Activated CD4-positive, alpha-beta T cell treated with anti-CD3 and anti-CD28 coated beads, Interleukin-10, Interleukin-2, amounts not matched to agents 100 ng/mL and 50 ng/mL, durations not matched to agents 16 hours and 8 hours (primary cell): Measurements from ENCODE around the gene CAP2.
A peak's percentile ranks its signal among the peaks of the same experiment; 100 is the strongest.

Experiments
- DNase-seq: peaks from one replicate; pipeline ENCODE4 v3.0.0-alpha.2; 2020

CAP2 gene, protein sequence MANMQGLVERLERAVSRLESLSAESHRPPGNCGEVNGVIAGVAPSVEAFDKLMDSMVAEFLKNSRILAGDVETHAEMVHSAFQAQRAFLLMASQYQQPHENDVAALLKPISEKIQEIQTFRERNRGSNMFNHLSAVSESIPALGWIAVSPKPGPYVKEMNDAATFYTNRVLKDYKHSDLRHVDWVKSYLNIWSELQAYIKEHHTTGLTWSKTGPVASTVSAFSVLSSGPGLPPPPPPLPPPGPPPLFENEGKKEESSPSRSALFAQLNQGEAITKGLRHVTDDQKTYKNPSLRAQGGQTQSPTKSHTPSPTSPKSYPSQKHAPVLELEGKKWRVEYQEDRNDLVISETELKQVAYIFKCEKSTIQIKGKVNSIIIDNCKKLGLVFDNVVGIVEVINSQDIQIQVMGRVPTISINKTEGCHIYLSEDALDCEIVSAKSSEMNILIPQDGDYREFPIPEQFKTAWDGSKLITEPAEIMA

DNA sequence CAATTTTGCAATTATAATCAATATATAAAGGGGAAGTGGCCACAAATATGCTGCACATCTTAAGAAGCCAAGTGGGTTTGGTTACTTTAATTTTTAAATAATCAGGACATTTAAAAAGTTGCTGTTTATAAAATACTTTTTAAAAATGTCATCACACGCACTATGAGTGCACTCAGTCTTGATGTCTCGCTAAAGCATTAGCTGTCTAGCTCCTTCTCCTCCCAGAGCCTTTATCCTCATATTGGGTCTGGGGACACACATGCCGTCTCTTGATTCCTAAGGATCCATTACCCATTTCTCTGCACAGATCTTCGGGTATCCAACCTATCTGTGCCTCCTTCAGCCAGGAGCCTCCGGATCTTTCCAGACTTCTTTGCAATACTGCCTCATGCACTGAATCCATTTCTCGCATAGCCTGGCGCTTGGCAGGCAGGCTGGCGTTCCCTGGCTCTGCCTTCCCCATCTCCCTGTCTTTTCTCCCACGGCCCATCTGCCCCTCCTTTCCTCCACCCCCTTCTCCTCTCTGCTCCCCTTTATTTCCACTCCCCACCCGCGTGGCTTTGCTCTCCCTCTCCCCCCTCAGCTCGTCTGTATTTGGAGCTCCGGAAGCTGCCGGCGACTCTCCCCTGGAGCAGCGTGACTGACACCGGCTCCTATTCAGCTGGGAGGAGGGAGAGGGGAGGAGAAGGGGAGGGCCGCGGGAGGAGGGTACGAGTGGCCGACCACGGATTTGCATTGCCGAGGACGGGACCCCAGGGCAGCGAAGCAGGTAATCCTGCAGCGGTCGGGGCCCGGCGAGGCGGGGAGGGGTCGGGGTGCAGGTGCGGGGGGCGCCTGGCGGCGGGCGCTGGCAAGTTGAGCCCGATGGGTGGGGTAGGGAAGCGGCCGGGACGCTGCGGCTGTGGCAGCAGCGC, at the start of gene CAP2:
CAP2 (plus strand) TSS at position 618 of the 914 bp plus-strand sequence. CDS start 27,961 bp downstream, outside the sequence.
- no peak for DNase-seq

DNA sequence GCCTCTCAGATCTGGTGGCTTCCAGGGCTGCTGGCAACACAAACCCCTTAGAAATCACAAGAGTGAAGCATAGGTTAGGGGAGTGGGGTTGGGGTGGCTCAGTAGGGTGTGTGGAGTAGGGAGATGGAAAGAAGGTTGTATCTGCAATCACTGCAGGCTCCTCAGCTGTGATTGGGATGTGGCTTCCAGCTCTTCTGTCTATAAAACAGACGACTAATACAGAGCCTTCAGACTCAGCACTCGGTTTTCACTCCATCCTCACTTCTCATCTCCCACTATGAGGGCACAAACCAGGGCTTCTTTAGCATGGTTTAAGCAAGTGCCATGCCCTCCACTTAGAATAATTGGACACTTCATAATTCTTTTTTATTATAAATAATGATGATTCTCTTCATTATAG, 46.4 kb upstream of the CAP2 start:
- no peak for DNase-seq

DNA sequence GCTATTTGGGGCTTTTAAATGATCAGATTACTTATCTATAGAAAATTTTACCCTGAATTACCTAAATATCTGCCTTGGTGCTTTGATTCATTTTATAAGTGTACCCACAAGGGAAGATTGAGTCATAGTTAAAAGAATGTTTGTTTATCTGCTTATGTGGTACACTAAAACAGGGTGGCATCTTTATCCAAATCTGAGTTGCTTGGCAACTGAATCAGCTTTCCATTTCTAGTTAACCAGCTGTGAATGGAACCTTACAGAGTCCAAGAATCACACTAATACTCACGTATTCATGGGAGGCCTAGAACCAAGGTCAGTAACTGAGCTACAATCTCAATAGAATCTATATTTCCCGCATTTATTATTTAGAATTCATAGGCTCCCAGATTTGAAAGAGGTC, 44.0 kb upstream of the CAP2 start:
- DNase-seq, result no peak

DNA sequence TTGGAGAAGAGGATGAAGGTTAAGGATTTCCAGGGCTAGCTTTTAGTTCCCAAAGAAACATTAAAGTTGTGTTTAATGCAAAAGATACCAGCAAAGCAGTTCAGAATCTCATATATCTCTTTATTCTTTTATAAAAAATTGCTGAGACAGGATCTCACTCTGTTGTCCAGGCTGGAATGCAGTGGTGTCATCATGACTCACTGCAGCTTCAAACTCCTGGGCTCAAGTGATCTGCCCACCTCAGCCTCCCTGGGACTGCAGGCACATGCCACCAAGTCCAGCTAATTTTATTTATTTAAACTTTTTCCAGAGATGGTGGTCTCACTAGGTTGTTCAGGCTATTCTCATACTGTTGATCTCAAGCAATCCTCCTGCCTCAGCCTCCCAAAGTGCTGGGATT, 41.1 kb upstream of the CAP2 start:
- no peak for DNase-seq

DNA sequence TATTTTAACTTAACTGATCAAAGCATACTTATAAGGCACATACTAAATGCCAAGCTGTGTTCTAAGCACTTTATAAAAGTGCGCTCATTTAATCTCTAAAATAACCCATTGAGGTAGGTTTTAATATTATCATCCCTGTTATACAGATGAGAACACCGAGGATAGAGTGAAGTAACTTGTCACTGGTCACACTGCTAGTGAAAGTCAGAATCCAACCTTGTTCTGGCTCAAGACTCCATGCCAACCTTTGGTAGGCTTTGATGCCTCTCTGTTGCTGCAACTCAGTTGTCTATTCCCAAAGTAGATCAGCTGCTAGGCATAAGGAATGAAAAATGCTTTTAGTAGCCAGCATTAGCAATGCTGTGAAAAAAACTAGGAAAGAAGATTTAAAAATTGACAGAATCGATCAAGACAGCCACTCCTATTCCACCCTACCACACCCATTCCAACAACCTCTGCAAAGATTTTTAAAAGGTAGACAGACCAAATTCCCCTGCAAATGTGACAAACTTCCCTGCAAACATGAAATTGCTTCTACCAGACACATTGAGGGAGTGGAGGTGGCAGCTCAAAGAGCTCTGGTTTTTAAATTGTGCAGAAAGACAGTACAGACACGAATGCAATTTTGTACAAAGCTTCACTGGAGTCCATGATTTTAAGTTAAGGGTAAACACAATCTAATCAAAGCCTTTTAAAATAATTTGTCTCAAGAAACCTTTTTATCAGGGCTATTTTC, 39.8 kb upstream of the CAP2 start:
- no peak for DNase-seq

DNA sequence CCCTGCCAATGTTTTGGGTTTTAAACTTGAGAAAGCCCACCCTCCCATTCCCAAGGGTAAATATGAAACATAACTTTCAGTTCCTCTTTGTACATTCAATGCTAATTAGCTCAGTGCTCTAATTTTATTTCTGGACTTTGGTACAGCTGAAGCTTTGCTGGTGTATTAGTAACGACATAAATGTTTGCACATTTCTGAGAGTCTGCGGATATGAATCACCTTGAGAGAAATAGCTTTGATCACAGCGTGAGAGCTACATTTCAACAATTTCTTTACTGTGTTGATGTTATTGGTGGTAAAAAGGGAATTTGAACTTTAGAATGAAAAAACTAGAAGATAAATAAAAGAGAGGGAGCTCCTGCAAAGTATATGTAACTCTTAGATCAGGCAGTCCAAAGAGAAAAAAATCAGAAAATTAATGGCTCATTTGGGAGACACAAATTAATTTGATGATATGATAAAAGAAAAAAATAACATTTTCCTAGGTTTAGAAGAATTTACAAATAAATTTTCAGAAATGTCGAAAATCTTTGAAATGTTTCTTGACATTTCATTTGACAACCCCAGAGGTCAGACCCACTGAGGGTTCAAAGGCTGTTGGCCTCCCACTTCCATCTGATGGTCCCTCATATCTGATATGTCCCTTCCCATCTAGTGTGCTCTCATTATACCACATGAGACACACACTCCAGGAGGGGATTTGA, 38.5 kb upstream of the CAP2 start:
- no peak for DNase-seq

DNA sequence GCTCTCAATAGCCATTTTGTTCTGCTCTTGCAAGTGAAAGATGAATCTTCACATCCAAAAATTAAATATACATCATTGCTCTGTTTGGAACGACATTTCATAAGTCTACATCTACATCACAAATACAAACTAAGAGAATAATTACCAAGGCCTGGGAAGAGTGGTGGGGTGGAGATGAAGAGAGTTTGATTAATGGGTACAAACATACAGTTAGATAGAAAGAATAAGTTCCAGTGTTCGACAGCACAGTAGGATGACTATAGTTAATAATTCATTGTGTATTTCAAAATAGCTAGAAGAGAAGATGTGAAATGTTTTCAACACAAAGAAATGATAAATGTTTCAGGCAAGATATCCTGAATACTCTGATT, 38.0 kb upstream of the CAP2 start:
- no peak for DNase-seq

DNA sequence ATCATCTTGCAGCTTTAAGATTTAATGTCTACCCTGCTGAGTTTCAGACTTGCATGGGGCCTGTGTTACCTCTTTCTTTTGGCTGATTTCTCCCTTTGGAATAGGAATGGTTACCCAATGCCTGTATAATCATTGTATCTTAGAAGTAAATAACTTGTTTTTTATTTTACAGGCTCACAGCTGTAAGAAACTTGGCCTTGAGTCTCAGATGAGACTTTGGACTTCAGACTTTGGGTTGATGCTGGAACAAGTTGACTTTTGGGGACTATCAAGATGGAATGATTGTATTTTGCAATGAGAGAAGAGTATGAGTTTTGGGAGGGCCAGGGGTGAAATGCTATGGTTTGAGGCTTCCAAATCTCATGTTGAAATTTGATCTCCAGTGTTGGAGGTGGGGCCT, 34.9 kb upstream of the CAP2 start:
- no peak for DNase-seq

DNA sequence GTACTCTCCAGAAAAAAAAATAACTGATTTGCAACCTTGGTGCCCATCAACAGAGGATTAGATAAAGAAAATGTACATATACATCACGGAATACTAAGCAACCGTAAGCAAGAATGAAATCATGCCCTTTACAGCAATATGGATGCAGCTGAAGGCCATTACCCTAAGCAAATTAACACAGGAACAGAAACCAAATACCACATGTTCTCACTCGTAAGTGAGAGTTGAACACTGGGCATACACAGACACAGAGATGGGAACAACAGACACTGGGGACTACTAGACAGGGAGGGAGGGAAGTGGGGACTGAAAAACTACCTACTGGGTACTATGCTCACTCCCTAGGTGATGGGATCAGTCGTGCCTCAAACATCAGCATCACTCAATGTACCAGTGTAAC, 32.8 kb upstream of the CAP2 start:
- DNase-seq, result no peak

DNA sequence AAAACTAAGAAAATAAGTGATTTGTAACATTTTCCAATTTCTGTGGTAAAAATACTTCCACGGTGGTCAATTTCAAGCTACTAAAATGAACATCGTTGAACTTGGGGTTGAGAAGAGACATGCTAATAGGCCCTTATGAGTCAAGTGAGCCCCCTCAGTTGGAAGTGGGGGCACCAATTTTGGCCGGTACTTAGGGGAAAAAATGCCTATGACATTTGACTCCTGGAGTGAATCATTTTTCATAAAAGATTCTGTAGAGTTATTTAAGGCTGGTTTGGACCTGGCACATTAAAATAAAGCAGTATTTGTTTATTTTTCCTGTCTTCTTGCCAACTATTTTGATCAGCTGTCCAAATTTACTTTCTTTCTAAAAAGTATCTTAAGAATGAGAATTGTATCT, 32.4 kb upstream of the CAP2 start:
- DNase-seq, result no peak

DNA sequence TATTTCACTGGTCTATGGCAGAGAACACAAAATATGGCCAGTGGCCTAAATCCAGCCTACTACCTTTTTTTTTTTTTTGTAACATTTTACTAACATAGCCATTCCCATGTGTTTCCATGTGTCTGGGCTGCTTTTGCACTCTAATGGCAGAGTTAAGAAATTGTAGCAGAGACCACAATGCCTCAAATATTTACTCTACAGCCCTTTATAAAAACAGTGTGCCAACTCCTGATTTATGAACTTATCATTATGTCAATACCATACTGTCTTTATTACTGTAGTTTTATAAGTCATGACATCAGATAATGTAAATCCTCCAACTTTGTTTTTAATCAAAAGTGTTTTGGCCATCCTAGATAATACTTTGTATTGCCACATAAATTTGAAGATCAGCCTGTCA, 27.4 kb upstream of the CAP2 start:
- no peak for DNase-seq

DNA sequence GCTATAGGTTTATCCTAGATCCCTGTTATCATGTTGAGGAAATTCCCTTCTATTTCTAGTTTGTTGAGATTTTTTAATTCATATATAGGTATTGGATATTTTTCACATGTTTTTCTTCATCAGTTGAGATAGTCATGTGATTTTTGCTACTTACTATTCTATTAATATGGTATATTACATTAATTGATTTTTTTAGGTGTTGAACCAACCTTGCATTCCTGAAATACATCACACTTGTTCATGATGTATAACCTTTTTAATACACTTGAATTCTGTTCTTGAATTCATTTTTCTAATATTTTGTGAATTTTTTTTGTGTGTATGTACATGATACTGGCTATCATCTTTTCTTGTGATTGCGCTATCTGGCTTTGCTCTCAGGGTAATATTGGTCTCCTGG, 25.5 kb upstream of the CAP2 start:
- no peak for DNase-seq

DNA sequence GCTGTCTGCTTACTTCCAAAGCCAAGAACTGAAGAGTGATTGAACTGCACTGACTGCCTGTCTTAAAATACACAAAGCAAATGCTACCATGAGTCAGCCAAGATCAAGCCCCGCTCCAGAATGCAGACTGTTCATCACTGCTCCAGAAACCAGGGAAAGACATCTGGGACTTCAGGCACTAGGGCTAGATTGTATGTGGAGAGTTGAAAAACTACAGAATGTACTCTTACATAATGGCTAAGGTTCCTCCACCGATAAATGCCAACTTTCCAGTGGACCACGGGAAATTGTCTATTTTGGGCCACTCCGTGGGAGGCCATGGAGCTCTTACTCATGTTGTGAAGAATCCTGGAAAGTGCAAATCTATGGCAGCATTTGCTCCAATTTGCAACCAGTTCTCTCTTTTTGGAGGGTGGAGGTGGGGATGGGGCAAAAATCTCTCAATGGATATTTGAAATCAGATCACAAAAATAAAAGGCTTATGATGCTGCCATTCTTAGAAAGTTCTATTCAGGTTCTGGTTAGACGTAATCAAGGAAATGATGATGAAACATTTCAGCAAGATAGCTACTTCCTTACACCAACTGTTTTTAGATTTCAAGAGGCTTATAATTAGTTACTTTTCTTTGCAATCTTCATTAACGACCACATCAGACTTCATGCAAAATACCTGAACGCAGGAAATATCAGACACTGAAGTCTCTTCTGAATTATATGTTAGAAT, 11.8 kb upstream of the CAP2 start:
- DNase-seq, result no peak

DNA sequence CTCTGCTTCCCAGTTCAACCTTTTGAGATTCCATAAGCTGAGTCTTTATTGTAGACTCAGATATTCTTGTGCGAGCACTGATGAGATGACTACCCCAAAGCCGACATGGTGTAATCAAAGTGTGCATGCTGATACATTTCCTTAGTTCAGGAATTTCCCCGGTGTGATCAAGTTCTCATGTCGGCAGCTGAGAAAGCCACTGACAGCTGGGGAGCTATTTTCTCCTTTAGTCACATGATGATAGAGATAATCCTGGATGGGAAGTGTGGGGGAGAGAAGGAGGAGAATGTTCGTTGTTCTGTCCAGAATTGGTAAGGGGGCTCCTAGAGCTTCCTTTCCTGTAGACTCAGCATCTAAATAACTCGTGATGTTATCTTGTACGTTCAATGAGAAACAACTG, 7.7 kb upstream of the CAP2 start:
- DNase-seq, result no peak

DNA sequence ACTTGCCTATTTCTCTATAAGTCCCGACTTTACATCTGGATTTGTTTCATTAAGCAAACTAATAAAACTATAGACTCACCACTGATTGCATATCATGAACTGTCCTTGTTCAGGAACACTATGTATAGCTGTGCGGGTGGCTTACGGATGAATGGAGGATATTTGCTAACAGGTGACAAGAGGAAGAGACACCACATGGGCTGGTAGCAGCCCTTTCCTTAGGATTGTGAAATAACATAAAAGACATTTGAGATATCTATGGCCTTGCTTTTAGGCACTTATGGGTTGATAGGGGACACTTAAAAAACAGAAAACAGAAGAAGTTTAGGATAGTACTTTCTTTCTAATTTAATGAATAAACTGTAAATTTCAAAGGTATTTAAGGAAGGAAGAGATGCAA, 5.0 kb upstream of the CAP2 start:
- no peak for DNase-seq

DNA sequence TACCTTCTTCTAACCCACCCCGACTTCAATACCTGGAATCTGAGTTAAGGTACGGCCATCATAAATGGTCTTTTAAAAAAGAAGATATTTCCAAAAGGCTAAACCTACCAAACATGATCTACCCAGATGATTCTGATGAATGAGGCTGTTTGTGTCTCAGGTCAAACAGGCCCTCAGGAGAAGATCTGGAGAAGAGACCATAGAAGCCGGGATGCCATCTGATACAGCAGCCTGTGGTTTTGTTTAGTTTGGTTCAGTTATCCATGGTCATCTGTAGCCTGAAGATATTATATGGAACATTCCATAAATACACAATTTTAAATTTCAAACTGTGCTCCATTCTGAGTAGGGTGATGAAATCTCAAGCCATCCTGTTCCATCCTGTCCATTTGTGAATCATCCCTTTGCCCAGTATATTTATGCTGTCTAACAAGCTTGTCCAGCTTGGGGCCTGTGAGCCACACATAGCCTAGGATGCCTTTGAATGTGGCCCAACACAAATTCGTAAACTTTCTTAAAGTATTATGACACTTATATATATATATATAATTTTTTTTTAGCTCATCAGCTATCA, 4.0 kb upstream of the CAP2 start:
- no peak for DNase-seq

DNA sequence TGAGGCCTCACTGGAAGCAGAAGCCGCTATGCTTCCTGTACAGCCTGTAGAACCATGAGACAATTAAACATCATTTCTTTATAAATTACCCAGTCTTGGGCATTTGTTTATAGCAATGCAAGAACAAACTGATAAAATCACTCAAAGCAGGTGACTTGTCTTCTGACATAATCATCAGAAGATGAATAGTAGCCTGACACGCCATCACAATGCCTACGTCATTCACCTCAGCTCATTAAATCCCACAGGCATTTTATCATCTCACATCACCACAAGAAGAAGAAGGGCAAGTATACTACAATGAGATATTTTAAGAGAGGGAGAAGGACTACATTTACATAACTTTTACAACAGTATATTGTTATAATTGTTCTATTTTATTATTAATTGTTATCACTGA, 3.1 kb upstream of the CAP2 start:
- DNase-seq, result no peak

DNA sequence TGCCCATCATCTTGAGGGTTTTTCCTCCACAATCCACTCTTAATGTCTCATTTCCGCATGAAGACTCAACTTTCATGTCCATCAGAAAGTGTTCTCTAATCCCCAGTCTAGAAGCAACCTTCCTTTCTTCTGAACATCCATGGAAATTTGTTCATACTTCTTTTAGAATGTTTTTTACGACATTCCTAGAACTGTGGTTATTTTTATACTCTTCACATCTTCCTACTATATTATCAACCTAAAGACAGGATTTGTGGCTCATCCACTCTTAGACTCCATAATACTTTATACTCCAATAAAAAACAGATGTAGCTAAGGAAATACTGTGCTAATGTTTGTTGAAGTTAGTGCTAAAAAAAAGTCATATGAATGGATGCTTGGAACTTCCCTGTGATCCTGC, 1.4 kb upstream of the CAP2 start:
- DNase-seq, result no peak

DNA sequence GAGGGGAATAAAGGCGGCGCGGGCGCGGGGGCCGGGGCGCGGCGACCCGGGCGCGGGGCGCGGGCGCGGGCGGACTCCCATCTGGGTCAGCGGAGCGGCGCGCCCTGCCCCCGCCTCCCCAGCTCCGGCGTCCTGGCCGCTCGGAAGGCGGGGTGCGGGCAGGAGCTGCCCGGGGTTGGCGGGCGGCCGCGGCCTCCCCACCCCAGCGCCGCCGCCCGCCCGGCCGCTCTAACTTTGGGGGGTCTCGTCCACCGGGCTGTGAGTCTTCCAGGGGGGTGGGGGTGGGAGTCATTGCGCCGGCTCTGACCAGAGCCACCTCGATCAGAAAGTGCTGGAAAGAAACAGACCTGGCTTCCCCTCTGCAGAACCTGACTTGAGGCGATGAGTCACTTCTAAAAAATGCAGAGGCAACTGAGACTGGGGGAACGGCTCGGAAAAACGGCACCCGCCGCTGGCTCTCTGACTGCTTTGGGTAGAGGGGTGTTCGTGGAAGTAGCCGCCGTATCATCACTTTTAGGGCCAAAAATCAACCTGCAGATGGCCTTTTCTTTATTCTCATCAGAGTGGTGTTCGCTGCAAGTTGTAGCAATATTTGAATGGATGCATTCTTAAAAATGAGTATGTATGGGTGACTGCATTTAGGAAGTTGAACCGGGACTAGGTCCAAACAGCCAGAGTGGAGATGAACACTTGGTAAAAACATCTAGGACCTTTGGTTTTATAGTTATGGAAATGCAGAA, 667 bp downstream of the CAP2 start:
- peak; percentile 6 for DNase-seq

DNA sequence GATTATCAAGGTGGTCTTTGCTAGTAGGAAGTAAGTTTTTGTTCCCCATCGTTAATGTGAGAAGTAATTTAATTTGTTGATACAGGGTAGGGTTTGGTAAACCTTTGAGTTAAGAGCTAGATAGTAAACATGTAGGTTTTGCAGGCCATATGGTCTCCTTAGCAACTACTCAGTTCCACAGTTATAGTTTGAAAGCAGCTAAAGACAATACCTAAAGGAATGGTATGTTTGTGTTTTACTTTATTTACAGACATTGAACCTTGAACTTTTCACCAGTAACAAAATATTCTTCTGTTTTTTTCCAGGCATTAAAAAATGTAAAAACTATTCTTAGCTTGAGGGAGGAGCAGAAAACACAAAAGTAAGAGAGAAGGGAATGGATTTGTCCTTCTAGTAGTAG, 1.7 kb downstream of the CAP2 start:
- no peak for DNase-seq

DNA sequence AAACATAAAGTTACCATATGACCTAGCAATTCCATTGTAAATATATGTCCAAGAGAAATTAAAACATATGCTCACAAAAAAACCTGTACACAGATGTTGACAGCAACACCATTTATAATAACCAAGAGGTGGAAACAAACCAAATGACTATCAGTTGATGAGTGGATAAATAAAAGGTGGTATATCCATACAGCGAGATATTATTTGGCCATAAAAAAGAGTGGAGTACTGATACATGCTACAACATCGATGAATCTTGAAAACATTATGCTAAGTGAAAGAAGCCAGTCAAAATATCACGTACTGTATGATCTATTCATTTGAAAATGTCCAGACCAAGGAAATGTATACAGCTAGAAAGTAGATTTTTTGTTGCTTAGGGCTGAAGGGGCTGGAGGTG, 2.9 kb downstream of the CAP2 start:
- no peak for DNase-seq
